IMR-90 (cell line): ENCODE data around the gene DENND1B. TPM values are rescaled to one million over a fixed set of nuclear protein-coding genes. Genes with fewer than 3 reads are reported as not detected.

Experiments used
- ATAC-seq: fragments of 200-7000 bp; cut with Tn5 transposase; 2 replicates; pipeline ENCODE4 v1.9.1; 2020; ENCODE audit warnings: low read depth, mild to moderate bottlenecking, moderate library complexity
- BruUV-seq: library from RNA; stranded (reverse); fragments of 400-500 nt; replicated peaks from 2 replicates; lab custom pipeline; 2021; lab: Mats Ljungman, UMichigan
- CTCF ChIA-PET: fragments of 300-600 bp; formaldehyde crosslinking; extraction: SDS; loops from one replicate; lab custom pipeline; 2021; ENCODE audit warnings: antibody characterized with exemption; lab: Yijun Ruan, JAX
- POLR2A ChIA-PET: fragments of 300-600 bp; sonication (Branson Sonifier 250); formaldehyde crosslinking; loops from one replicate; lab custom pipeline; 2022; ENCODE audit warnings: antibody characterized with exemption; ENCODE audit not compliant: unreplicated experiment; lab: Charles Lee
- DNase-seq: peaks from one replicate; pipeline ENCODE4 v3.0.0; 2013
- H2AFZ ChIP-seq: replicated peaks from 2 replicates; pipeline ENCODE3; 2013; ENCODE audit warnings: low read length, mild to moderate bottlenecking; ENCODE audit not compliant: poor library complexity
- H2AK5ac ChIP-seq: 2 replicates; pipeline ENCODE4 v1.6.1; 2013; ENCODE audit warnings: low read depth, low read length, inconsistent platforms
- H2AK9ac ChIP-seq: replicated peaks from 2 replicates; pipeline ENCODE3; 2013; ENCODE audit warnings: mild to moderate bottlenecking, low read depth, low read length, moderate library complexity; ENCODE audit not compliant: poor library complexity
- H2BK120ac ChIP-seq: 2 replicates; pipeline ENCODE4 v1.6.1; 2013; ENCODE audit warnings: low read depth, low read length, inconsistent platforms
- H2BK15ac ChIP-seq: 3 replicates; pipeline ENCODE4 v1.6.1; 2013; ENCODE audit warnings: low read depth, low read length, inconsistent platforms
- H2BK20ac ChIP-seq: 2 replicates; pipeline ENCODE4 v1.6.1; 2013; ENCODE audit warnings: low read depth, mild to moderate bottlenecking, inconsistent platforms, low read length, moderate library complexity
- H2BK5ac ChIP-seq: 2 replicates; pipeline ENCODE4 v1.6.1; 2013; ENCODE audit warnings: mild to moderate bottlenecking, low read depth, low read length, inconsistent platforms; ENCODE audit not compliant: poor library complexity, severe bottlenecking
- H3K14ac ChIP-seq: replicated peaks from 2 replicates; pipeline ENCODE4 v1.6.1; 2013; ENCODE audit warnings: low read depth, low read length, inconsistent platforms
- H3K18ac ChIP-seq: 2 replicates; pipeline ENCODE4 v1.6.1; 2013; ENCODE audit warnings: low read depth, low read length, control low read depth
- H3K23ac ChIP-seq: 2 replicates; pipeline ENCODE4 v1.6.1; 2013; ENCODE audit warnings: low read depth, low read length, inconsistent platforms
- H3K27ac ChIP-seq: 2 replicates; pipeline ENCODE4 v1.5.1; 2013; ENCODE audit warnings: mild to moderate bottlenecking, control low read depth, low read length; ENCODE audit not compliant: insufficient read depth
- H3K27me3 ChIP-seq: 2 replicates; pipeline ENCODE4 v1.6.1; 2013; ENCODE audit warnings: low read length; ENCODE audit not compliant: control insufficient read depth, insufficient read depth
- H3K36me3 ChIP-seq: 2 replicates; pipeline ENCODE4 v1.6.1; 2013; ENCODE audit warnings: low read length, mixed read lengths; ENCODE audit not compliant: control insufficient read depth, insufficient read depth
- H3K4ac ChIP-seq: 2 replicates; pipeline ENCODE4 v1.6.1; 2013; ENCODE audit warnings: low read depth, low read length, inconsistent platforms
- H3K4me1 ChIP-seq: 2 replicates; pipeline ENCODE4 v1.6.1; 2013; ENCODE audit warnings: low read length, mixed read lengths; ENCODE audit not compliant: control insufficient read depth, insufficient read depth
- H3K4me2 ChIP-seq: 2 replicates; pipeline ENCODE4 v1.6.1; 2013; ENCODE audit warnings: low read depth, mild to moderate bottlenecking, control low read depth, low read length, moderate library complexity
- H3K4me3 ChIP-seq: 2 replicates; pipeline ENCODE4 v1.5.1; 2013; ENCODE audit warnings: low read depth, mild to moderate bottlenecking, control low read depth, low read length, moderate library complexity; ENCODE audit not compliant: insufficient read depth
- H3K56ac ChIP-seq: 2 replicates; pipeline ENCODE4 v1.6.1; 2013; ENCODE audit warnings: low read length, inconsistent platforms; ENCODE audit not compliant: insufficient read depth; ENCODE audit errors: extremely low read depth
- H3K79me1 ChIP-seq, 2 experiments: 2 replicates each; pipeline ENCODE4 v1.6.1; 2013; ENCODE audit warnings: low read length in 2 of 2, inconsistent platforms in 1 of 2, low read depth in 1 of 2
- H3K9ac ChIP-seq: 2 replicates; pipeline ENCODE4 v1.6.1; 2013; ENCODE audit warnings: low read depth, low read length, control low read depth
- H3K9me1 ChIP-seq: 2 replicates; pipeline ENCODE4 v1.6.1; 2013; ENCODE audit warnings: low read length, inconsistent platforms; ENCODE audit not compliant: insufficient read depth
- H3K9me3 ChIP-seq: 2 replicates; pipeline ENCODE4 v1.6.1; 2013; ENCODE audit warnings: low read length; ENCODE audit not compliant: control insufficient read depth, insufficient read depth
- H4K20me1 ChIP-seq: 2 replicates; pipeline ENCODE4 v1.6.1; 2013; ENCODE audit warnings: low read length, inconsistent platforms; ENCODE audit not compliant: insufficient read depth
- H4K5ac ChIP-seq: 2 replicates; pipeline ENCODE4 v1.6.1; 2013; ENCODE audit warnings: mild to moderate bottlenecking, low read depth, low read length, control low read depth
- H4K8ac ChIP-seq, 2 experiments: 2 replicates each; pipeline ENCODE4 v1.6.1; 2013; ENCODE audit warnings: low read depth in 2 of 2, low read length in 2 of 2, control low read depth in 1 of 2, inconsistent platforms in 1 of 2
- H4K91ac ChIP-seq: 2 replicates; pipeline ENCODE4 v1.6.1; 2013; ENCODE audit warnings: low read depth, low read length, inconsistent platforms; ENCODE audit not compliant: insufficient read depth
- CEBPB ChIP-seq: IDR thresholded peaks from 2 replicates; pipeline ENCODE4 v1.6.1; 2012; ENCODE audit warnings: low read depth, low read length, improper control_type of control experiment
- ELK1 ChIP-seq: fragments of 150-350 bp; IDR thresholded peaks from 2 replicates; pipeline ENCODE4 v1.6.1; 2016; ENCODE audit warnings: low read depth, mild to moderate bottlenecking, low read length, moderate library complexity, borderline replicate concordance
- NFE2L2 ChIP-seq: fragments of 150-350 bp; IDR thresholded peaks from 2 replicates; pipeline ENCODE4 v1.6.1; 2016; ENCODE audit warnings: low read depth, mild to moderate bottlenecking, low read length
- RAD21 ChIP-seq: IDR thresholded peaks from 2 replicates; pipeline ENCODE4 v1.6.1; 2012; ENCODE audit warnings: low read length, improper control_type of control experiment
- RCOR1 ChIP-seq: IDR thresholded peaks from 2 replicates; pipeline ENCODE4 v1.6.1; 2012; ENCODE audit warnings: mild to moderate bottlenecking, low read length, improper control_type of control experiment; ENCODE audit not compliant: insufficient replicate concordance
- WGBS, 2 experiments: methylation state at CpG; one replicate each; pipeline versions ENCODE4 v1.1.5 to v1.1.7; 2013; ENCODE audit warnings: missing lambda C conversion rate in 2 of 2; ENCODE audit not compliant: insufficient read length in 1 of 2; ENCODE audit errors: extremely low coverage in 2 of 2; 5-methylcytosine and 5-hydroxymethylcytosine counted together
- dilution Hi-C: fragments of 300-500 bp; cut with HindIII; formaldehyde crosslinking; loops from one replicate; pipeline ENCODE4 v1.14.3; 2018; ENCODE audit warnings: low sequenced_read_pairs; ENCODE audit not compliant: unreplicated experiment
- in situ Hi-C: fragments of 300-500 bp; cut with MboI; formaldehyde crosslinking; loops from 3 replicates; pipeline ENCODE4 v1.14.3; 2019; ENCODE audit warnings: low sequenced_read_pairs, inconsistent platforms, mixed read lengths
- intact Hi-C: fragments of 100-400 bp; cut with micrococcal nuclease; formaldehyde crosslinking; loops from 2 replicates; pipeline ENCODE4 v1.10.0; 2022
- polyA plus RNA-seq, 3 experiments: library from polyadenylated mRNA; depleted of rRNA; stranded (reverse); fragments of >200 nt; gene quantifications; 2 replicates each; pipeline ENCODE4 v1.2.3, GENCODE V29; 2012; ENCODE audit warnings: low replicate concordance in 1 of 3
- total RNA-seq: library from RNA; depleted of rRNA; stranded (reverse); fragments of >200 nt; gene quantifications from 2 replicates; pipeline ENCODE4 v1.2.3, GENCODE V29; 2012

Gene DENND1B
- total and polyA plus RNA-seq, 2 of the 4 experiments (the other 2 are of a cell fraction) = 4.0 to 24.2 TPM

DNA sequence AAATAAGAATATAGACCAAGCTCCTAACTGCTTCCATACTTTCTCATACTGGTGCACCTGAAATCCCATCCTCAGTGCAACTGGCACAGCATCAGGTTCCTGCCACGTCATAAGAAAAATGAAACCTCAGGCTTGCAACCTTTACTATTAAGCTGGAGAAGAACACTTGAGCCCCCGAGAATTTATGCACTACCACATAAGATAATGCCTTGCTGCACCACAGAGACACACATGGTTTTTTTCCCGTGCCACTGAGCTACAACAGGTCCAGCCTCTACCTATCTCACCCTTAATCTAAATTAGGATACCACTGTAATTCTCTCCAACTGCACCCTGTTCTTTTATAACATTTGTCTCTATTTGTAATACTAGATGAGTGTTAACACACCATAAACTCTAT lies 174.5 kb downstream of the DENND1B start:
- Histone ChIP-seq H2BK120ac (no peak overlapping the region), H4K8ac (no peak overlapping the region), H4K20me1 (no peaks in the 10 kb centered on the region), H3K18ac (no peak overlapping the region), H2BK5ac (no peak overlapping the region), H4K5ac (no peak overlapping the region), H3K4me2 (no peak overlapping the region), H3K27me3 (no peaks in the 10 kb centered on the region), H3K4ac (no peak overlapping the region), H3K4me1 (no peaks in the 10 kb centered on the region), H2BK15ac (no peak overlapping the region), H3K27ac (no peak overlapping the region), H2AK5ac (no peak overlapping the region), H4K91ac (no peak overlapping the region), H3K14ac (no peak overlapping the region), H3K9ac (no peak overlapping the region), H2BK20ac (no peak overlapping the region), H2AFZ (no peak overlapping the region), H3K56ac (no peak overlapping the region), H3K9me1 (no peaks in the 10 kb centered on the region), H3K9me3 (no peaks in the 10 kb centered on the region), H3K79me1 (no peaks in the 10 kb centered on the region; a peak in 1 of 4 replicates), H3K36me3 (no peaks in the 10 kb centered on the region), H2AK9ac (no peak overlapping the region), H3K4me3 (no peak overlapping the region), H3K23ac (no peak overlapping the region)
- in situ Hi-C loops = loop anchor here (25.0 kb wide), 1 partner anchor 862 kb away; no protein-coding TSS in a partner anchor
- WGBS, 2 experiments = no CpG with 5 or more reads among the region's 3 CpGs
- ATAC-seq = no peak
- no peak for DNase-seq
- dilution Hi-C loops = no loop called here
- TF ChIP-seq RCOR1 = no peak
- TF ChIP-seq RAD21 = no peak
- TF ChIP-seq CEBPB = no peak
- no peak for TF ChIP-seq ELK1
- no peak for TF ChIP-seq NFE2L2
- intact Hi-C loops = loop anchor here (10.0 kb wide), 1 partner anchor 704 kb away; no protein-coding TSS in a partner anchor
- ChIA-PET CTCF (no interaction called here), POLR2A (no interaction called here)
- BruUV-seq = no TSS peak
